AML-193 (cell line): ENCODE measurements around the gene GPR162.
"Not testable (repeated sequence)": the region's sequence is repeated elsewhere in the genome, so short reads cannot be mapped to it uniquely, and the experiment has no call there.

Source experiments
- DNase-seq, 2 experiments: peaks; one replicate each; lab custom pipeline; 2025; lab: John Stamatoyannopoulos, UW

GPR162 gene

DNA sequence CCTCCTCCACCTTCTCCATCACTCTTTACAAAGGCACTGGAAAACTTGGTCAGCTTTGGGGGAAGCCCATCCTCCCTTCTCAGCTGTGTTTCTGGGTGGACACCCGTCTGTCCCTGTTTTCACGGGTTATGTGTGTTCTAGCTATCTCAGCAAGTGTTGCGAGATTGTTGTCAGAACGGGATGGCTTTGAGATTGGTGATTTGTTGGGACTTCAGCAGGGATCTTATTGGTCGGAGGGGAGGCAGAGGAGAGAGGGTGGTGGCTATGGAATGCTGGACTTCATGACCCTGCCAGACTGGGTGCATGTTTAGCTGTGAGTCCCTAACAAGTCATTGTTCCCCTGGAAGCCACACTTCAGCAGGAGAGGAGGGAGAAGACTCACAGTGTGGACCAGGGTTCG is 32.4 kb downstream of the GPR162 start:
- DNase-seq, result no peak

DNA sequence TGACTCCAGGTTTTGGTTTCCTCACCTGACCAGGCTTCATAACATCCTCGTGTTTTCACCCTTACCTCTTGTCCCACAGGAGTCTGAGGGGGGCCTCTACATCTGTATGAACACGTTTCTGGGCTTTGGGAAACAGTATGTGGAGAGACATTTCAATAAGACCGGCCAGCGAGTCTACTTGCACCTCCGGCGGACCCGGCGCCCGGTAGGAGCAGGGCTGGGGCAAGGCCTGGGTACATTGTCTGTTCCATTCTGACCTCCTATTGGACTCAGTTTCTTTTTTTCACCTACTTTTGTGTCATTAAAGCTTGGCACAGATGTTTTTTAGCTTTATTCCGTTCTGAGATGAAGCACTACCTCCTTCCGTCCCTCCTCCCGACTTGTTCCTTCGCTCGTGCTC is 33.7 kb downstream of the GPR162 start:
- no peak for DNase-seq

DNA sequence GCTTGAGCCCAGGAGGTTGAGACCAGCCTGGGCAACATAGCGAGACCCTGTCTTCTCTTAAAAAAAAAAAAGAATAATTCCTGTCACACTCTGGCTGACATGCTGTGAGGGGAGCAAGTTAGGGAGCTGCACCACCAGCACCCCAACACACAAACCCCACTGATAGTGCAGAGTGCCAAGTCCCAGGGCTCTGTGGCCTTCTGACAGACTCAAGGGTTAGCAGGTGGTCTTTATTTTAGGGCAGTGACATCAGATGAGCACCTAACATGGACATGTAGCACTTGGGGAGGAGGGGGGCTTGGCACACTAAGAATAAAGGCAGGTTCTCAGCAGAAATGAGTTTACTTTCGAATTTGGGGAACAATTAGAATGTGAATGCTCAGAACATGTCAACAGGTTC is 37.2 kb downstream of the GPR162 start:
- no peak for DNase-seq

DNA sequence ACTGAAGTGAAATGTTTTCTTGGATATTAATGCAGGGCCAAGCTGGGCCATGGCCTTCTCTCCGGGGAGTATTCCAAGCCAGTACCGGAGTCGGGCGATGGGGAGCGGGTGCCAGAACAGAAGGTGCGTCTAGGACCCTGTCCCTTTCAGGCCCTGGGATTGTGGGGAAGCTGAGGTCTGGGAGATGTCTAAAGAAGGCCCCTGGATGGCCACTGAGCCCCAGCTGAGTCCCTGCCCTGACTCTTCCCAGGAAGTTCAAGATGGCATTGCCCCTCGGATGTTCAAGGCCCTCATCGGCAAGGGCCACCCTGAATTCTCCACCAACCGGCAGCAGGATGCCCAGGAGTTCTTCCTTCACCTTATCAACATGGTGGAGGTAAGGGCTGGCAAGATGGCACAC is 38.5 kb downstream of the GPR162 start:
- no peak for DNase-seq

DNA sequence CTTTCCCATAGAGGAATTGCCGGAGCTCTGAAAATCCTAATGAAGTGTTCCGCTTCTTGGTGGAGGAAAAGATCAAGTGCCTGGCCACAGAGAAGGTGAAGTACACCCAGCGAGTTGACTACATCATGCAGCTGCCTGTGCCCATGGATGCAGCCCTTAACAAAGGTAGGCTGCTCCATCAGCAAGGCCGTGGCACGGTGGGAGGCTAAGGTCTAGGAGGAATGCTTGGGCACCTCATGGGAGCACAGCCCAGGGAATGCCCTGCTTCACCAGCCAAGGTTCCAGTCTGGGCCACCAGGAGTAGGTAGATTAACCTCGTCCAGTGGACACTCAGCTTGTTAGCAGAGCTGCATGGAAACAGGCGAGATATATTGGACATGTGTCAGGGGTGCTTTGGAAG is 39.3 kb downstream of the GPR162 start:
- no peak for DNase-seq

DNA sequence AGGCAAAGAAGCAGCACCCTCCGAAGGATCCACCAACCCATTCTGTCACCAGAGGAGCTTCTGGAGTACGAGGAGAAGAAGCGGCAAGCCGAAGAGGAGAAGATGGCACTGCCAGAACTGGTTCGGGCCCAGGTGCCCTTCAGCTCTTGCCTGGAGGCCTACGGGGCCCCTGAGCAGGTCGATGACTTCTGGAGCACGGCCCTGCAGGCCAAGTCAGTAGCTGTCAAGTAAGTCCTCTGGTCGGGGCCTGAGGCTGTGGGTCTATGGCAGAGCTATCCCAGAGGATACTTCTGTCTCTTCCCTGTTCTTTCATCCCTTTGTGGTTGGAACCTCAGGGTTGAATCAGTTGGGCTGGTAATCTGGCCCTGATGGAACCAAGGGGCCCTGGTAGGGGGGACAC is 39.8 kb downstream of the GPR162 start:
- DNase-seq, result no peak

DNA sequence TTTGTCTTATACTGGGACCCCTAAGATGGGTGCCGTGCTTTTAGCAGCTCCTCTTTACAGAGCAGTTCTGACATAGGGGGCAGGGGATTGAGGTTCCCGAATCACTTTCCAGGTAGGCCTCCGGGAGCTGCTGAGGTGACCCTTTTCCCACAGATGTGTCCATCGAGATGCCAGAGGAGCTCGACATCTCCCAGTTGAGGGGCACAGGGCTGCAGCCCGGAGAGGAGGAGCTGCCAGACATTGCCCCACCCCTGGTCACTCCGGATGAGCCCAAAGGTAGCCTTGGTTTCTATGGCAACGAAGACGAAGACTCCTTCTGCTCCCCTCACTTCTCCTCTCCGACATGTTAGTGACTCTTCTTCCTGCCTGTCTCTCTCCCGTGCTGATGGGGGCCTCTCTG is 41.4 kb downstream of the GPR162 start:
- DNase-seq, result no peak

DNA sequence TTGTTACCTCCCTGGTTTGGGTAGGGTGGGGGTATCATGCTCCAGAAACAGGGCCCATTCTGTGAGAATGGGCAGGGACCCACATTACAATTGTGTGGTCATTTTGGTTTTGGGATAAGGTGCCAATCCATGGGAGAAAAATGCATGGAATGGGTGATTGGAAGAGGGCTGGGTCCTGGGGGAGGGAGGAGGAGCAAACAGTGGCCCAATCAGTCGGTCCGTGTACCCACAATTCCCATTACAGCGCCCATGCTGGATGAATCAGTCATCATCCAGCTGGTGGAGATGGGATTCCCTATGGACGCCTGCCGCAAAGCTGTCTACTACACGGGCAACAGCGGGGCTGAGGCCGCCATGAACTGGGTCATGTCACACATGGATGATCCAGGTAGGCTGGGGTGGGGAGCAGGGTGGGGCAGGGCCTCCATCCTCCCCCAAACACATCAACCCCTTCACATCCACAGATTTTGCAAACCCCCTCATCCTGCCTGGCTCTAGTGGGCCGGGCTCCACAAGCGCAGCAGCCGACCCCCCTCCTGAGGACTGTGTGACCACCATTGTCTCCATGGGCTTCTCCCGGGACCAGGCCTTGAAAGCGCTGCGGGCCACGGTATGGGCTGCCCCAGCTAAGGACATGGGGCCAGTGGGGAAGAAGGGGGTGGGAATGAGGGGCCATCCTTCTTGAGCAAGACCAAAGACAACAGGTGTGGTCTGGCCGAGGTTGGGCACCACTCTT is 42.1 kb downstream of the GPR162 start:
- DNase-seq, result no peak

DNA sequence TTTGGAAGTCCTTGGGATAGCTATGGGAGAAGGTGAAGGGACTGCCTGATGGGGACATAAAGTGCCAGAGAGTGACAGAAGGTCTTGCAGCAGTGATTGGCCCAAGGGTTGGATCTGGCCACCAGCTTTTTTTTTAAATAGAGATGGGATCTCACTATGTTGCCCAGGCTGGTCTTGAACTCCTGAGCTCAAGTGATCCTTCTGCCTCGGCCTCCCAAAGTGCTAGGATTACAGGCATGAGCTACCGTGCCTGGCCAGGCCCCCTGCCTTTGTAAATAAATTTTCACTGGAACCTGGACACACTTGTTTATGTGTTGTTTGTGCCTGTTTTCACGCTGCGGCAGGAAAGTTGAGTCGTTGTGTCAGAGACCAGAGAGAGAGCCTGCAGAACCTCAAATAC is 43.7 kb downstream of the GPR162 start:
- not testable (repeated sequence) for DNase-seq

DNA sequence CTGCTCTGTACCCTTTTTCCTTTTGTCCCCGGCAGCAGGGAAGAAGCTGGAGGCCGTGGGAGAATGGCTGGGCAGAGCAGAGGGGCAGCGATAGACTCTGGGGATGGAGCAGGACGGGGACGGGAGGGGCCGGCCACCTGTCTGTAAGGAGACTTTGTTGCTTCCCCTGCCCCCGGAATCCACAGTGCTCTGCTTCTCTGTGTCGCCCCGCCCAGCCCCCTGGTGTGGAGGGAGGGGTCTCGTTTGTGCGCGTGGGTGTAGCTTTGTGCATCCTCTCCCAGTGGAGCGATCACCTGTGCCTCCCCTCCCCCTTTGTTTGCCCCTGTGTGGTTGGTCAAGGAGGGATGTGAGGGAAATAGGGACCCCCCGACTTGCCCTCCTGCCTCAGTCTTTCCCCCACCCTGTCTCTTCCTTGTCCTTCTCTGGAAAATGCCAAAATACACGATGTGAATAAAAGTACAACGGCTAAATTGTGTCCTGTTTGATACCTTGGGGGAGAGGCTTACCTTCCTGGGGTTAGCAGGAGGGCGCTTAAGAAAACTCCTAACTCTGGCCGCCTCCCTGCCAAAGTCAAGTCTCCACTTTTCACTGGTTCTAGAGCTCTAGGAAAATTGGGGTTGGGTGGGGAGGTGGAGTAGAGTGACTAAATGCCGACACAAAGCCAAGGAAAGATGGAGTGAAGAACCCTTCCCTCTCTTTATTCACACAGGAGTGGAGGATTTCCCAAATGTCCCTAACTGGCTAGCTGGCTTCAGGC is 44.7 kb downstream of the GPR162 start:
- no peak for DNase-seq

DNA sequence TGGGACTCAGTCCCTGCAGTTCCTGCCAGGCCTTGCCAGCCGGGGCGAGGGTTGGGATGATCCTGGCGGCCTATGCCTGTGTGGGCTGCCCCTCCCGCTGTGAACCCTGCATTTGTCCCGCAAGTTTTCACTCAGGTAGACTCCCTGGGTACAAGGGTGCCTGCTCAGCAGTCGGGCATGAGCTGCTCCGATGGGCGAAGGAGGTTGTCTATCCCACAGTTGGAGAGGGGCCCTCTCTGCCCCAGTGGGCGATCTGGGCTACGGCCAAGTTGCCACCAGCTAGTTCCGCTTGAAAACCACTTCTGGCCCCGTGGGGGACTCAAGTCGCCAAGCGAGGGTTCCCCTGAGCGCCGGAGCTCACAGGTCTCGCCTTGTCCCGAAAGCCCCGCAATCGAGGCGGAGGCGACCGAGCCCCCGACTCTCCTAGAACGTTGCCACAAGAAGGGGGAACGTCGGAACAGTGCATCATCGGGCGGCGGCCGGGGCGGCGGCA is 45.3 kb downstream of the GPR162 start:
- peak; percentile 67 to 73 for DNase-seq

DNA sequence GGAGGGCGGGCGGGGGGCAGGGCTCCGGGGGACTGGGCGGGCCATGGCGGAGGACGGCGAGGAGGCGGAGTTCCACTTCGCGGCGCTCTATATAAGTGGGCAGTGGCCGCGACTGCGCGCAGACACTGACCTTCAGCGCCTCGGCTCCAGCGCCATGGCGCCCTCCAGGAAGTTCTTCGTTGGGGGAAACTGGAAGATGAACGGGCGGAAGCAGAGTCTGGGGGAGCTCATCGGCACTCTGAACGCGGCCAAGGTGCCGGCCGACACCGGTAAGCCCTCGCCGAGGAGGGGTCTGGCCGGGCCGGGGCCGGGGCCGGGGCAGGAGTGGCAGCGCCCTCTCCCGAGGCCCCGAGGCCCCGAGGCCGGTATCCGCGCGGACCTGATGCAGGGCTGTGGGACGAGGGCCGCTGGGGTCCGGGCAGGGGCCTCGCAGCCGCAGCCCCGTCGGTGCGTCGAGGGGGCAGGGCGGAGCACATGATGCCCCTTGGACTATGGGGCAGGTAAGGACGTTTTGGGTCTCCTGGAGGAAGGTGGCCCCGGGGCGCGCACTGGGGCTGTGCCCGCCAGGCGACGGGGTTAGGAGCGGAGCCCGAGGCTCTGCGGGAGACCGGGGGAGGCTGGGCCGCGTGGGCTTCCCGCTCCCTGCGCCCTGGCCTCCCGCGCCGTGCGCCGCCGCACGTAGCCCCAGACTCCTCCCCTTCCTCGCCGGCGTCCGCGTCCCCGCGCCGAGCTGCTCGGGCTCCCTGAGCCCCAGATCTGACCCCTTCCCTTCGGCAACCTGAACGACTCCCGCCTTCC is 46.0 kb downstream of the GPR162 start, which contains the start of gene TPI1:
Gene TPI1 (plus strand): TSS at position 119 of the 798 bp plus-strand sequence. CDS start 36 bp downstream, at position 155.
- DNase-seq, result peak; percentile 67 to 73

DNA sequence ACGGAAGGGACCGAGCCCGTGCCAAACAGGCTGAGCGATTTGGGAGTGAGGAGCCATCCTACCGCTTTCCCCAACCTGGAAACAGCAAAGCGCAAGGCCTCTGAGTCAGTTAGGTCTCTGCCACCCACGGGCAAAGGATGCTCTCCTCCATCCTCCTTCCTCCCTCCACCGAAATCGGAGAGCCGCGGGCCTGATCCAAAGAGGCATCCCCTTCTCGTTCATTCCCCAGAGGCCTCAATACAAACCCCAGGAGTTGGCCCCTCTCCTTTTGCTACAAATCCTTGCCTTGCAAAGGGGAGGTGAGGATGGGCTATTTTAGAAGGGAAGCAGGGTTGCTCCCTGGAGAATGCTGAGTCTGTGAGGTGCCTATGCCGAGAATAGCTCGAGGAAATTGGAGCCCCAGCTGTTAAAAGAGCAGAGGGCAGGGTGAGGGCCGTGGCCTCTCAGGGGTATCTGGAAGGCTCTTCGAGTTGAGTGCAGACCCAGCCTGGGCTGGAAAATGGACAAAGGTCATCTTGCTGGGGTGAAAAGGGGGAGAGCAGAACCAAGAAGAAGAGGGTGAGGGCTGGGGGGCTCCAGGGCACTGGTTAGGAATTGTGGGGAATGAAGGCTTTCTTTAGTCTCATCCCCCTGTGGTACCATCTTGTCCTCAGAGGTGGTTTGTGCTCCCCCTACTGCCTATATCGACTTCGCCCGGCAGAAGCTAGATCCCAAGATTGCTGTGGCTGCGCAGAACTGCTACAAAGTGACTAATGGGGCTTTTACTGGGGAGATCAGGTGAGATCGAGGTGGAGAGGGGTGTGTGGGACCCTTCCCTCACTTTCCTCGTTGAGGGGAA is 46.8 kb downstream of the GPR162 start:
- DNase-seq, result peak in 1 of 2 experiments; percentile 4

DNA sequence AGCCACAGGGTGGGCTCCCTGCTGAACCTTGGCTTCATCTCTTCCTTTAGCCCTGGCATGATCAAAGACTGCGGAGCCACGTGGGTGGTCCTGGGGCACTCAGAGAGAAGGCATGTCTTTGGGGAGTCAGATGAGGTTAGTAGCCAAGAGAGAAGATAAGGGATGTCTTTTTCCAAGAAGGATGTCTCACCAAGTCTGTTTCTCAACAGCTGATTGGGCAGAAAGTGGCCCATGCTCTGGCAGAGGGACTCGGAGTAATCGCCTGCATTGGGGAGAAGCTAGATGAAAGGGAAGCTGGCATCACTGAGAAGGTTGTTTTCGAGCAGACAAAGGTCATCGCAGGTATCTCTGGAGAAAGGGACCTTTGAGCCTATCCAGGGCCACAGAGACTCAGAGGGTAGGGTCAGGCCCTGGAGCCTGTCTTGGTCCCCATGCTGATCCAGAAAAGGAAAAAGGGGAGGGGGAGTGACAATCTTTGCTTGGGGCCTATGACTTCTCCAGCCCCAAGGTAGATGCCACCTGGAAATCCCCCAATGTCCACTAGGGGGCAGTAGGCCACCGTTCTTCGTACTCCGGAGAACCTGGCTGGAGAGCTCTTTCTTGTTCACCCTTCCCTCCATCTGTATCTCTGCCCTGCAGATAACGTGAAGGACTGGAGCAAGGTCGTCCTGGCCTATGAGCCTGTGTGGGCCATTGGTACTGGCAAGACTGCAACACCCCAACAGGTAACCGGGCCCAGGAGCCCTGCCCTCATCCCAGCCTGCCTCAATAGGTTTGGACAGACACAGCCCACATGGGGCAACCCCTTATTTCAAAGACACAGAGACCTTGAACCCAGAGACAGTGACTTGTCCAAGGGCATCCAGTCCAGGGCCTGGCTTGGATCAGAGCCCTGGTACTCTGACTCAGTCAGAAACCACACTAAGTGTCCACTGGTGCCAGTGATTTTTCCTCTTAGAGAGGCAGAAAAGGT is 47.7 kb downstream of the GPR162 start:
- peak; percentile 66 to 73 for DNase-seq

DNA sequence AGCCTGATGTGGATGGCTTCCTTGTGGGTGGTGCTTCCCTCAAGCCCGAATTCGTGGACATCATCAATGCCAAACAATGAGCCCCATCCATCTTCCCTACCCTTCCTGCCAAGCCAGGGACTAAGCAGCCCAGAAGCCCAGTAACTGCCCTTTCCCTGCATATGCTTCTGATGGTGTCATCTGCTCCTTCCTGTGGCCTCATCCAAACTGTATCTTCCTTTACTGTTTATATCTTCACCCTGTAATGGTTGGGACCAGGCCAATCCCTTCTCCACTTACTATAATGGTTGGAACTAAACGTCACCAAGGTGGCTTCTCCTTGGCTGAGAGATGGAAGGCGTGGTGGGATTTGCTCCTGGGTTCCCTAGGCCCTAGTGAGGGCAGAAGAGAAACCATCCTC is 48.7 kb downstream of the GPR162 start:
- not testable (repeated sequence) for DNase-seq

DNA sequence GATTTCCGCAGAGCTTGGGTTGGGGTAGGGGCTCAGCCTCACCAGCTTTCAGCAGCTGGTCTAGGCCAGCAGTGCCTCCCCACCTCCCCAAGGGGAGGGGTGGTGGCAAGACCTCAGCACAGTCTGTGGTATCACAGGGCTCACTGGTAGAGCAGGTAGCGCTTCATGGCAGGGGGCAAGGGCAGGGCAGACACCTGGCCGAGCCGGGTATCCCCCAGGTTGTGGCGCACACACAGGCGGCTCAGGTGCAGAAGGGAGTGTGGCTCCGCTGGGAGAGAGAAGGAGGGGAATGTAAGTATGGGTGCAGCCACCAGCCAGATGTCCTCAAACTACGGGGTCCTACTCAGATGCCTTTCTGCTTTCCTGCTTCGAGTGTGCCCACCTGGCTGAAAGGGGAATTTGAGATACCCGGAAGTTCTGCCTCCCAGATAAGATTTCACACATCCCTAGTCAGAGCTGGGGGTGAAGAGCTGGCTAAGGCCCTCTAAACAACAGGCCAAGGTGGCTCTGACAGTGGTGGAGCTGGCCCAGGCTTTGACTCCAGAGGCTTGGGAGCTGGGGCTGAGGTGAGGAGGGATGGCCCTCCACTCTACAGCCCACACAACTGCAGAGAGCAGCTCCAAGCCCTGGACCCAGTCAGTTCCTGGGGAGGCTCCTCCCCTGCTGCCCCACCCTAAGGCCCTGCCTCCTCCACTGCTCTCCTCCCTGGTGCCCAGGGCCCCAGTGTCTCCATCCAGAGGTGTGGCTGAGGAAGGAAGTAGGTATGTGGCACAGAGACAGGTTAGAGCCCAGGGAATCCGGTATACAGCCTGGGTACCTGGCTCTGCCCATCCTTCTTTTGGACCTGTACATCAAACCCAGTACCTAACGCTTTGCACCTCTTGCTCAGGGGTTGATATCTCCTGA is 49.7 kb downstream of the GPR162 start:
- DNase-seq, result peak in 1 of 2 experiments; percentile 14

DNA sequence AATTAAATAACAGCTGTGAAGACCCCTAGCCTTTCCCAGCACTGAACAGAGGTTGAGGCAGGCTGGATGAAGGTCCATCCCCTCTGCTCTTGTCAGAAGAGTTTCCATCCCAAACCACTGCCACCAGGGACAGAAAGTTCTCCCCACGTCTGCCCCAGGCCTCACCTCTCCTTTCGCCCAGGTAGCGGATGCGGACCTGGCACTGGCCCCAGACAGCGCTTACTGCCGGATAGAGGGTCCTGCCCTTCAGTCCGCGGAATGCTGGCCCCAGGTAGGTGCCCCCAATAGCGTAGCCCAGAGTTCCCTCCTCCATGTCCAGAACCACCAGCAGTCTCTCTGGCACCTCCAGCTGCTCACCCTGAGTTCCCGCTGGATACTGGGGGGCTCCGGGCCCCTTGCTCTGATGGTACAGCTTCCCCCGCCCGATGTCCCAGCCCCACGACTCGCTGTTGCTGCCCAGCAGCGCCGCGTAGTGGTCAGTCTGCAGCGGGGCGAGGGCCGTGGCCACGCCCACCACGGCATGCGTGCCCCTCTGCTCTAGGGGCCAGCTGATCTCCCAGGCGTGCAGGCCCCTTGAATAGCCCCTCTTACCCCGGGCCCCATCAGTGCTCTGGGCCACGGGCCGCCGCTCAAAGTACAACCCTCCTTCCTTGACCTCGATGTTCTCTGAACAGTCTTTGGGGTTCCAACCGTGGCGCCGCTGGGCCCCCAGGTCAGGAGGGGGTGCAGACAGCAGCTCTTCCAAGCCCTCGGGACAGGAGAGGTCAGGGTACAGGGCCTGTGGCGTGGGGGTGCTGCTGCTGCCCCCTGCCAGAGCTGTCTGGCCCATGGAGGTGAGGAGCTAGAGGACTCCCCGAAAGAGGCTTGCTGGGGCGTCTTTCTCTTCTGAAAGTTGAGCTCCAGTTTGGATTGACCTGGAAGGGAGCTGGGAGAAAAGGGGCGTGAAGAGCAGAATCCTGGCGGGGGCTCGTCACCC is 50.7 kb downstream of the GPR162 start:
- peak; percentile 32 to 55 for DNase-seq
